ENCODE measurements around the gene IRAK4.

DNA sequence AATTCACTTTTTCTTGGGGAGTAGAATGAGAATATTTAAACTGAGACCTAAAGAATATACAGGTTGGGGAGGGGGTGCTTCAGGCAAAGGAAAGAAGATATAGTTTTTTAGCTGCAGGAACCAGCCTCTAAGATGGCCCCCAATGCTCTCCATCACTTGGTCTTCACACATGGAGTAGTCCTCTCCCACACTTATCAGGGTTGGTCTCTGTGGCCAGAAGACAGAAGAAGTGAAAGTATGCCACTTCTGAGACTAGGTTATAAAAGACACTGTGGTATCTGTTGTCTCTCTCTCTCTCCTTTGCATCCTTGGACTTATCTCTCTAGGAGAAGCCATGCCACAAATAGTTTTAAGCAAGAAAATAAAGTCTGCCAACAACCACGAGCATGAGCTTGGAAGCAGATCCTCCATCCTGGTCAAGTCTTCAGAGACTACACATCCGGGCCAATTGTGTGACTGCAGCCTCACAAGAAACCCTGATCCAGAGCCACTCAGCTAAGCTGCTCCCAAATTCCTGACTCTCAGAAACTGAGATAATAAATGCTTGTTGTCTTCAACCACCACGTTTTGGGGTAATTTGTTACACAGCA lies 18.1 kb upstream of the IRAK4 start:
- TF ChIP-seq, protein P1, sequence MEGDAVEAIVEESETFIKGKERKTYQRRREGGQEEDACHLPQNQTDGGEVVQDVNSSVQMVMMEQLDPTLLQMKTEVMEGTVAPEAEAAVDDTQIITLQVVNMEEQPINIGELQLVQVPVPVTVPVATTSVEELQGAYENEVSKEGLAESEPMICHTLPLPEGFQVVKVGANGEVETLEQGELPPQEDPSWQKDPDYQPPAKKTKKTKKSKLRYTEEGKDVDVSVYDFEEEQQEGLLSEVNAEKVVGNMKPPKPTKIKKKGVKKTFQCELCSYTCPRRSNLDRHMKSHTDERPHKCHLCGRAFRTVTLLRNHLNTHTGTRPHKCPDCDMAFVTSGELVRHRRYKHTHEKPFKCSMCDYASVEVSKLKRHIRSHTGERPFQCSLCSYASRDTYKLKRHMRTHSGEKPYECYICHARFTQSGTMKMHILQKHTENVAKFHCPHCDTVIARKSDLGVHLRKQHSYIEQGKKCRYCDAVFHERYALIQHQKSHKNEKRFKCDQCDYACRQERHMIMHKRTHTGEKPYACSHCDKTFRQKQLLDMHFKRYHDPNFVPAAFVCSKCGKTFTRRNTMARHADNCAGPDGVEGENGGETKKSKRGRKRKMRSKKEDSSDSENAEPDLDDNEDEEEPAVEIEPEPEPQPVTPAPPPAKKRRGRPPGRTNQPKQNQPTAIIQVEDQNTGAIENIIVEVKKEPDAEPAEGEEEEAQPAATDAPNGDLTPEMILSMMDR (IDR thresholded peaks at IDR 0.05; ENCODE audit: poor library complexity): no peak
- TF ChIP-seq EZH2phosphoT487 (IDR thresholded peaks at IDR 0.05; ENCODE audit: low read depth, severe bottlenecking, unreplicated experiment): no peak
- no peak for TF ChIP-seq EZH2 (IDR thresholded peaks at IDR 0.05; ENCODE audit: borderline replicate concordance)

All from hepatocyte (in vitro differentiated cells).